ENCODE results near the gene SYNE2. TPM values are rescaled to one million over a fixed set of nuclear protein-coding genes. Genes with fewer than 3 reads are reported as not detected.
"Not testable (repeated sequence)": the region's sequence is repeated elsewhere in the genome, so short reads cannot be mapped to it uniquely, and the experiment has no call there.

SYNE2 gene
- total RNA-seq, 1 donor from 2014 or later: 85.7 TPM

DNA sequence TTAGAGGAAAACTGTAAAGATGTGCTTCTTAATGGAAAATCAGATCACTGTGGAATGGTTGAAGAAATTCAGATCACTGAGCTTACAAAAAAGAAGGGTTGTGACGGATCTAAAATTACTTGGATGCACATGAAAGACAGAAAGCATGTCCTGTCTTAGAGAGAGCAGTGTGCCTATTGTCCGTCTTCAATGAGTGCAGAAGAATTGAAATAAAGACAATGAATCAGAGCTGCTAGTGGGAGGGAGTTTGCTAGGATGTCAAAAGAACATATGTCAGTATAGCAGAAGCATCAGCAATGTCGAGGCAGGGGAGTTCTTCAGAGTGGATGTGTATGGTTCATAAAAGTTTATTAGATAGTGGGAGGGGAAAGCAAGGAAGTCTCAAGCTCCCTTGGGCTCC lies 172.7 kb downstream of the SYNE2 start:
- DNase-seq (ENCODE audit: low spot score): no peak

DNA sequence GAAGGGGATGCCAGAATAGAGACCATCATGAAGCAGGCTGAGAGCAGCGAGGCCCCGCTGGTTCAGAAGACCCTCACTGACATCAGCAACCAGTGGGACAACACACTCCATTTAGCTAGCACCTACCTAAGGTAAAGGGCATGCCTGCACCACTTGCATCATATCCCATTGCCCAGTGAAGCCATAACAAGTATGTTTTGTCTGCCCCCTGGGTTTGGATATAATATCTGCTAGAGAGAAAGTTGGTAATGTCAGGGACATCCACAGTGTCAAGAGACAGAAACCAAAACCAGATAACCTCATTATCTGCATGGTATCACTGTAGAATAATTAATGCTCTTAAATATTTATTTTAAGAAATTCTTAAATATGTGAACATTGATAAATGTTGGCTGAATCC lies 173.8 kb downstream of the SYNE2 start:
- DNase-seq (ENCODE audit: low spot score): no peak

DNA sequence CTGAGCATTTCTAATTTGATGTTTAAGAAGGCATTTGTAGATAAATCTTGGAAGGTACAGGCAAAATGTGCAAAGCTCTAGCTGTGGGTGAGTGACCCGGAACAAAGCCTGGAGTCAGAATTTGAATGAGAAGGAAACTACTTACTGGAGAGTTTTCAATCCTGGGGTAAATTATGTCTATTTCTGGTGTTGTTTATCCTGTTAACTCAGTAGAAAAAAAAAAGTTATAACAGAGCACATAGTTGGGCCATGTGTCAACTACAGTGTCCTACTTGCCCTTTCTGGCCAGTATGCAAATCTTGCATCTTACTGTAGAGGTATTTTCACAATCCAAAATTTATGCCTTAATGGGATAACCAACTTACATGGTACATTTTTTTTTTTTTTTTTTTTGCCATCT lies 182.3 kb downstream of the SYNE2 start:
- no peak for DNase-seq (ENCODE audit: low spot score)

DNA sequence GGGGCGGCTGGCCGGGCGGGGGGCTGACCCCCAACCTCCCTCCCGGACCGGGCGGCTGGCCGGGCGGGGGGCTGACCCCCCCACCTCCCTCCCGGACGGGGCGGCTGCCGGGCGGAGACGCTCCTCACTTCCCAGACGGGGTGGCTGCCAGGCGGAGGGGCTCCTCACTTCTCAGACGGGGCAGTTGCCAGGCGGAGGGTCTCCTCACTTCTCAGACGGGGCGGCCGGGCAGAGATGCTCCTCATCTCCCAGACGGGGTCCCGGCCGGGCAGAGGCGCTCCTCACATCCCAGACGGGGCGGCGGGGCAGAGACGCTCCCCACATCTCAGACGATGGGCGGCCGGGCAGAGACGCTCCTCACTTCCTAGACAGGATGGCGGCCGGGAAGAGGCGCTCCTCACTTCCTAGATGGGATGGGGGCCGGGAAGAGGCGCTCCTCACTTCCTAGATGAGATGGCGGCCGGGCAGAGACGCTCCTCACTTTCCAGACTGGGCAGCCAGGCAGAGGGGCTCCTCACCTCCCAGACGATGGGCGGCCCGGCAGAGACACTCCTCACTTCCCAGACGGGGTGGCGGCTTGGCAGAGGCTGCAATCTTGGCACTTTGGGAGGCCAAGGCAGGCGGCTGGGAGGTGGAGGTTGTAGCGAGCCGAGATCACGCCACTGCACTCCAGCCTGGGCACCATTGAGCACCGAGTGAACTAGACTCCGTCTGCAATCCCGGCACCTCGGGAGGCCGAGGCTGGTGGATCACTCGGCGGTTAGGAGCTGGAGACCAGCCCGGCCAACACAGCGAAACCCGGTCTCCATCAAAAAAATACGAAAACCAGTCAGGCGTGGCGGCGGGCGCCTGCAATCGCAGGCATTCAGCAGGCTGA lies 185.3 kb downstream of the SYNE2 start:
- not testable (repeated sequence) for DNase-seq (ENCODE audit: low spot score)

DNA sequence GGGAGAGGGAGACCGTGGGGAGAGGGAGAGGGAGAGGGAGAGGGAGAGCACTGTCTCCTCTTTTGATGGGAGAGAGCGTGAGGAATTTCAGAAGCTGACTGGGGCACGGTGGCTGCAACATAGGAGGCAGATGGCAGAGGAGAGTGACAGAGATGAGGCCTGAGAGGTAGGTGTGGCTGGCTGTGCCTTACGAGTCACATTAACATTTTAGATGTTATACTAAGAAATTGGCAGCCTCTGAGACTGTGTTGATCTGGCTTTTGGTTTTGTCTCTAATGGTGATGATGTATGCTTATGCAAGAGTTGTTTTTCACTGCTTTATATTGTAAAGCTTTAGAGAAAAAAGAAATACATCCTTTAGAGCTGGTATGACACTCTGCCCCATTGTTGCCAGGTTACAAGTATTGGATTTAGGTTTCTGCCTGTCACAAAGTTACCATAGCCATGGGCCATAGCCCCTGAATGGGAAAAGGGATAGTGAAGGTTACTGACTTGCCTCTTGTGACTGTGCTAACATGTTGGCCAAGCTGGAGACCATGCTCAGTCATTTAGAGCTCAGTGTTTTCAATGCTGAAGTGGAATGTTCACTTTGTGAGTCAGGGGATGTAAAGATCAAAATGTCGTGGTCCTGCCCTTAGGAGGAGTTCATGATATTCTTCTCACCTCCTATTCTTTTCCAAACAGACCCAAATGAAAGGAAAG lies 186.2 kb downstream of the SYNE2 start:
- no peak for DNase-seq (ENCODE audit: low spot score)

DNA sequence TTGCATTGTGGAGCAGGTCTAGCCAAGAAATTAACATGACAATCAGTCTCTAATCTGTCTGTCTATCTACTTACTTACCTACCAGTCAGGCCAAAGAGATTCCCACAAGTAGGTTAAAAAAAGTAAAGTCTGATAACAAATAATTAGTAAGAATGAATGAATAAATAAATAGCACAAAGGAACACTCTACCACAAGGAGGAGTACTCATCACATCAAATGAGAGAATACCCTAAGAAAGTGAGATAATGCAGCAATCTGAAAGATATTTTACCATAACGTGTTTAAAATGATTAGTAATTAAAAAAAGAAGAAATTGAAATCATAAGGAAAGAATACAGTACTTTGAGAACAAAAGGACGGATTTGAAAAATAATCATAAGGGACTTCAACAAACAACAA lies 187.2 kb downstream of the SYNE2 start:
- DNase-seq (ENCODE audit: low spot score): no peak

DNA sequence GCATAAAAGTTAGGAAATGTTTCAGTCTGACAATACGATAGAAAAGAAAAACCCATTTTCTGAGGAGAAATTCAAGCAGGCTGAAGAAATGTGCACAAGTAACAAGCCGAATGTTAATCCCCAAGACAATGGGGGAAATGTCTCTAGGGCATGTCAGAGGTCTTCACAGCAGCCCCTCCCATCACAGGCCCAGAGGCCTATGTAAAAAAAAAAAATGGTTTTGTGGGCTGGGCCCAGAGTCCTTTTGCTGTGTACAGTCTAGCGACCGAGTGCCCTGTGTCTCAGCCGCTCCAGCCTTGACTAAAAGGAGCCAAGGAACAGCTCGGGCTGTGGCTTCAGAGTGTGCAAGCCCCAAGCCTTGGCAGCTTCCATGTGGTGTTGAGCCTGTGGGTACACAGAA lies 190.5 kb downstream of the SYNE2 start:
- not testable (repeated sequence) for DNase-seq (ENCODE audit: low spot score)

DNA sequence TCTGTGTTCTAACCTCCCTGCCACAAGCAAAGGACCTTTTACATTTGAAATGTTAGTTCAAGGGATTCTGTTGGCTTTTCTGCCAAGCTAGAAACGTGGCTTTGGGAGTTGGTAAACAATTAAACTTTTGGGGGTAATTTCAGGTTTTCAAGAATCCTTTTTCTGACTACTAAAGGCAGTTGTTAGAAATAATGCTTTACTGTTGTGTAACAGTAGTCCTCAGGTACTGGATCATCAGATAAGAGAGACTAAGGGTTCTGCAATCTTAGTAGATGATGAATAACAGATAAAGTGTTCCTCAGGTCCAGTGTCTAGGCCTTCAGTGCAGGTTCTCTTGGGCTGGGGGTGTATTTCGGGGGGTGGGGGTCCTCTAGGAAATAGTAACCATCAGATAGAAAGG lies 192.3 kb downstream of the SYNE2 start:
- no peak for DNase-seq (ENCODE audit: low spot score)

DNA sequence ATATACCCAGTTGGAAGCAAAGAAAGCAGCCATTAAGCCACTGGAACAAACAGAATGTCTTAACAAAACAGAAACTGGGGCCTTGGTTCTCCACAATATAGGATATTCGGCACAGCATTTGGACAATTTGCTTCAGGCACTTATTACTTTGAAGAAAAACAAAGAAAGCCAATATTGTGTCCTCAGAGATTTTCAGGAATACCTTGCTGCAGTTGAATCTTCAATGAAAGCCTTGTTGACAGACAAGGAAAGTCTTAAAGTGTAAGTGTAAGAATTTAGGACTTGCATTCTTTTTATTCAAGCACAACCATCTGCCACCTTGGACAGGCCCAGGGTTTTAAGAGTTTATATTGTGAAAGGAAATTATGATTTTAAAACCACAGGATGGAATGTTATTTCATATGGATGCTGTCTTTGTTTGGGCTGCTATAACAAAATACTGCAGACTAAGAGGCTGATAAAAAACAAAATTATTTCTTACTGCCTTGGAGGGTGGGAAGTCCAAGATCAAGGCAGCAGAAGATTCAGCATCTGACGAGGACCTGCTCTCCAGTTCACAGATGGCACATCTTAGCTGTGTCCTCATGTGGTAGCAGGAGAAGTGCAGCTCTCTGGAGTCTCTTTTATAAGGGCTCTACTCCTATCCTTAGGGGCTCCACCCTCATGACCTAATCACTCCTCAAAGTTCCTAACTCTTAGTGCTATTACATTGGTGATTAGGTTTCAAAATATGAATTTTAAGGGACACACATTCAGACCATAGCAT lies 197.0 kb downstream of the SYNE2 start:
- no peak for DNase-seq (ENCODE audit: low spot score)

DNA sequence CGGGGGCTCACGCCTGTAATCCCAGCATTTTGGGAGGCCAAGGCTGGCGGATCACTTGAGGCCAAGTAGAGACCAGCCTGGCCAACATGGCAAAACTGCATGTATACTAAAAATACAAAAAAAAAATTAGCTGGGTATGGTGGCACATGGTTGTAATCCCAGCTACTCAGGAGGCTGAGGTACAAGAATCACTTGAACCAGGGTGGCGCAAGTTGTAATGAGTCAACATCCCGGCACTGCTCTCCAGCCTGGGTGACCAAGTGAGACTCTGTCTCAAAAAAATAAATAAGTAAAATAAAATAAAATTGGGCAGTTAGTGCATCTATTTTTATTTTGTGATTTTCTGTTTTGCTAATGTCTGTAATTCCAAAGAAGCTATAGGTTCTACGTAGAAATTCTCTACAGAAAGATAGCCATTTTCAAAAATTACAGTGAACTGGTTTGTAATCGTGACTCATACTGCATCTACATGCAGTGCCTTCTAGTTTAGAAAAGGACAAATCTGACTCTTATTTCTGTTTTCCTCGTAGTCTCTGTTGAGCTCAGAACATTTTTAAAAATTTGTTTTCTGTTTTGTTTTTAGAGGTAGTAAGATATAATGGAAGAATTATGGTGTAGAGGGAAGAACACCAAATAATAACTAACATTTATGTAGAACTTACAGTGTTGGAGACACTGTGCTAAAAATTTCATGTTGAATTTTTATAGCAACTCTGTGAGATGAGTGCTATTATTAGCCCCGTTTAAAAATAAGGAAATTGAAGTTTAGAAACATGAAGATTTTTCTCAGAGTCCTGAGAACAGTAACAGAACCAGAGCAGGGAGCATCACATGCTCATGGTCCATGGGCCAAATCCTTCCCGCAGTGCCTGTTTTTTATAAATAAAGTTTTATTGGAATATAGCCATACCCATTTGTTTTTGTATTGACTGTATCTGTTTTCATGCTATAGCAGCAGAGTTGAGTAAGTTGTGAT lies 201.2 kb downstream of the SYNE2 start:
- no peak for DNase-seq (ENCODE audit: low spot score)

DNA sequence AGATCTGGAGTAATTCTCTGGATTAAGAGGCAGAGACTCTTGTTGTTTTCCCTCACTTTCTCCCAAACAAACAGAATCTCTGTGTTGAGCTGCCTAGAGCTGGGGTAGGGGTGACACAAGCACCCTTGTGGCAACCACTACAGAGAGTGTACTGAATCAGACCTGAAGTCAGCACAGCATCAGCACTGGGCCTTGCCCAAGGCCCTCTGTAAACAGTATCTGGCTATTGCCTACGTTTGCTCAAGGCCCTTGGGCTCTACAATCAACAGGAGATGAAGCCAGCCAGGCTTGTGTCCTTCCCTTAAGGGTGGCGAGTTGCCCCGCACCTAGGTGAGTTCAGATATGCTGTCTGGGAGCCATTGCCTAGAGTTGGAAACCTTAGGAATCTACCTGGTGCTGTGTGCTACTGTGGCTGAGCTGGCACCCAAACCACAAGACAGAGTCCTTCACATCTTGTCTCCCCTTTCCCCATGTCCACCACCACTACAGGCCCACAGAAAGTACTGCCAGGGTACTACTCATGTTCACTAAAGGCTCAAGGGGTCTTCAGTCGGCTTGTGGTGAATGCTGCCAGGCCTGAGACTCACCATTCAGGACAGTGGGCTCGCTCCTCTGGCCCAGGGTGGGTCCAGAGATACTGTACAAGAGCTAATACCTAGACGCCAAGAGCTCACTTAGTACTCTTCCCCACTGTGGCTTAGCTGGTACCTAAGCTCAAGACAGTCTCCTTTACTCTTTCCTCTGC lies 206.8 kb downstream of the SYNE2 start:
- no peak for DNase-seq (ENCODE audit: low spot score)

DNA sequence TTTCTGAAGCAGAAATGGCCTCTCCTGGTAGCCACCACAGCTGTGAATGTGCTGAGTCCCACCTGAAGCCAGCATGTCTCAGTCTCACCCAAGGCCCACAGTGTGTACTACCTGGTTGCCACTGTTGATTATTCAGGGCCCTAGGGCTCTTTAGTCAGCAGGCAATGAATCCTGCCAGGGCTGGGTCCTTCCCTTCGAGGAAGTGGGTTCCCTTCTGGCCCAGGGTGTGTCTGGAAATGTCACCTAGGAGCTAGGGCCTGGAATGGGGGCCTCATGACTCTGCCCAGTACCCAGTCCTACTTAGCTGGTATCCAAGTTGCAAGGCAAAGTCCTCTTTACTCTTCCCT lies 207.4 kb downstream of the SYNE2 start:
- no peak for DNase-seq (ENCODE audit: low spot score)

DNA sequence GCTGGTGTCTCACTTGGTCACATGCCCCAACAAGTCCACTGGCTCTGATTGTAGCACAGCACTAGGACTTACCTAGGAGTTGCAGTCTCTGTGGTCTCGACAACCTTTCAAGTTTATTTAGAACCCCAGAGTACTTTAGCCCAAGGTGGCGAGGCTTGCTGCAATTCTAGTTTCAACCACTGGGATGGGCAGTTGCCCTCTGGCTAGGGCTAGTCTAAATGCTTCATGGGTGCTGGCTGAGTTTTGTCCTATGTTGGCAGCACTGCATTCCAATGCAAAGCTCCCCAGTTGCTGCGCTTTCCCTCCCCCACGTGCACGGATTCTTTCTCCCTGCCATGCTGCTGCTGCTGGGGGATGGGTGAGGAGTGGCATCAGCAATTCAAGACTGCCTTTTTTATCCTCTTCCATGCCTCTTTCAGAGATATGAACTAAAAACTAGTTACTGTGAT lies 207.9 kb downstream of the SYNE2 start:
- no peak for DNase-seq (ENCODE audit: low spot score)

DNA sequence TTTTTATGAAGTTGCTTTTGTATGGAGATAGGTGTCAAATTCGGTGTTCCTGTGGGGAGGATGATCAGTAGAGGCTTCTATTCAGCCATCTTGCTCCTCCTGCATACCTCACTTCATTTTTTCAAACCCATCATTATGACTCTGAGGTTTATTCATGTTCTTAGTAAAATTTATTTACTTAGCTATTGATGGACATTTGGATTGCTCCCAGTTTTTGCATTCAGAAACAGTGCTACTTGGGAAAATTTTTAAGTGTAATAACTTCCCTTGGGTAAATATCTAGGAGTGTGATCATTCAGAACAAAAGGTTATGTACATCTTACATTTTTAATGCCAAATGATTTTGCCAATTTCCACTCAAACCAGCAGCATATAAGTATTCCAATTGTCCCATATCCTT lies 208.3 kb downstream of the SYNE2 start:
- no peak for DNase-seq (ENCODE audit: low spot score)

DNA sequence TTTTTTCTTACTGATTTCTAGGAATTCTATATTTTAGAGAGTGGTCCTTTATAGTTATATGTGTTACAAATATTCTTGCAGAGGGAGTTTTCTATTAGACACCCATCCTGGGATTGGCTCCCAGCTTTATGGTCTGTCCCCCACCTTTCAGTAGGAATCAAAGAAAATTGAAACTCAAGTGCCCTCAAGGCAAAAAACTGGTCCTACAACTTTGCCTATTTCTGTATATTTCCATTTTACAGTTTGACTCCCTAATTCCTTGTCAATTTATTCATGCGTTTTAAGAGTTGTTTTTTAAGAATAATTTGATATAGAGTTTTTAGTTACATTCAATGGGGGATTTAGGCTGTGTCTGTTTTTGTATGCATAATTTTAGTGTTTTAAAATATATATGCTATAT lies 208.9 kb downstream of the SYNE2 start:
- no peak for DNase-seq (ENCODE audit: low spot score)

DNA sequence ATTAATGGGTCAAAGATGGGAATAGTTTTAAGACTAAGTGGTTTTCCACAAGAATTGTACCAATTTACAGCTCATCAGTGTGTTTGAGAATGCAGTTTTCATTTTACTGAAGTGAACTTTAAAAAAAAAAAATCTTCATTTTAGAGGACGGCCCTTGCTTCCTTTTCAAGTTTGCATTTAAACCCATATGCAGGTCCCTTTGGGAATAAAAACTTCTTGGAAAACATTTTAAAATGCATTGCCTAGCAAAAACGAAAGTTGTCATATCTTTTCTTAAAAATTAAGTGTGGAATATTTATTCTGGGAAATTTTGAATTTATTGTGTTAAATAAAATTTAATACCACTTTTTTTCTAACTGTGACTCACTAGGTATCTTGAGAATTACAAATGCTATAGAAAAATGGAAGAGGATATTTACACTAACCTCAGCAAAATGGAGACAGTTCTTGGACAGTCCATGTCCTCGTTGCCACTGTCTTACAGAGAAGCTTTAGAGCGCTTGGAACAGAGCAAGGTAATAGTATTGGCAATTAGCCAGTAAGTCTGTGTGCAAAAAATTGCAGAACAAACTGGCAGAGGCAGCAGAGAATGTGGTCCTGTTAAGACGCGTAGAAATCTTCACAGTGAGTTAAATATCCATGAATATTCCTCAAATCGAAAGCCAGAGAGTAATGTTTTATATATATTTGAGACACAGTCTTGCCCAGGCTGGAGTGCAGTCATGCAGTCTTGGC lies 209.7 kb downstream of the SYNE2 start:
- no peak for DNase-seq (ENCODE audit: low spot score)

DNA sequence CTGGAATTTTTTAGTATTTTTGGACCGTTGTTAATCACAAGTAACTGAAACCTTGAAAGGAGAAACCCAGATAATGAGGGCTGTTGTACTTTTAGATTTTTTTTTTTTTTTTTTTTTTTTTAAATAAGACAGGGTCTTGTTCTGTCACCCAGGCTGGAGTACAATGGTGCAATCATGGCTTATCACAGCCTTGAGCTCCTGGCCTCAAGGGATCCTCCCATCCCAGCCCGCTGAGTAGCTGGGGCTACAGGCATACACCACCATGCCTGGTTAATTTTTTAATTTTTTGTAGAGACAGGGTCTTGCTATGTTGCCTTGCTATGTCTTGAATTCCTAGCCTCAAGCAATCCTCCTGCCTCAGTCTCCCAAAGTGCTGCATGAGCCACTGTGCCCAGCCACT lies 211.6 kb downstream of the SYNE2 start:
- no peak for DNase-seq (ENCODE audit: low spot score)

DNA sequence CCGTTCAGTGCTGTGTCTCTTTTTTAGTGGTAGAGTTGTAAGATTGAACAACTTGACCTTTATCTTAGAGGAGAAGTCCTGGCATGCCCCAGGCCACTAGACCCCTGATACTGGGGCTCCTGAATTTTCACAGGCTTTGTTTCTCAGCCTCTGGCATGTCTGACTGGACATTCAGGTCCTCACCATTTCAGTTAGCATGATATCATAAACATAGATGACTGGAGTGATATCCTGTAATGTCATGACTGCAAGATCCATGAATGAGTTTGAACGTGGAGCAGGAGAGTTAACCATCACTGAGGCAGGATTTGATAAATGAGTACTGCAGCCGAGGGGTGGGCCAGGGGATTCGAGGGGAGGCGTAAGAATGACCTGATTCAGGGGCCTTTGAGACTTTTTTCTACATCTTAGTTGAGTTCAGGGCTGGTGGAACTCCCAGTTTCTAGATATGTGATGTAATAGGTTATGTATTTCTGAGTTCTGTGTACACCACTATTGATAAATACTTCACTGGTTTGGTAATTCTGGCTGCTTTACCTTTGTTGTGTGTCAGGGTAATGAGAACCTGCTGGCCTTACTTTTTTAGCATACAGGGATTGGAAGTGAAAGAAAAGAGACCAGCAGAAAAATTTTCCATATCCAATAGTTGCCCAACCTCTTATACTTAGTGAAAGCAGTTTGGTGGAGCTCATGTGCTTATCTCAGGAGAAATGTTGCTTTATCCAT lies 217.0 kb downstream of the SYNE2 start:
- DNase-seq (ENCODE audit: low spot score): no peak

DNA sequence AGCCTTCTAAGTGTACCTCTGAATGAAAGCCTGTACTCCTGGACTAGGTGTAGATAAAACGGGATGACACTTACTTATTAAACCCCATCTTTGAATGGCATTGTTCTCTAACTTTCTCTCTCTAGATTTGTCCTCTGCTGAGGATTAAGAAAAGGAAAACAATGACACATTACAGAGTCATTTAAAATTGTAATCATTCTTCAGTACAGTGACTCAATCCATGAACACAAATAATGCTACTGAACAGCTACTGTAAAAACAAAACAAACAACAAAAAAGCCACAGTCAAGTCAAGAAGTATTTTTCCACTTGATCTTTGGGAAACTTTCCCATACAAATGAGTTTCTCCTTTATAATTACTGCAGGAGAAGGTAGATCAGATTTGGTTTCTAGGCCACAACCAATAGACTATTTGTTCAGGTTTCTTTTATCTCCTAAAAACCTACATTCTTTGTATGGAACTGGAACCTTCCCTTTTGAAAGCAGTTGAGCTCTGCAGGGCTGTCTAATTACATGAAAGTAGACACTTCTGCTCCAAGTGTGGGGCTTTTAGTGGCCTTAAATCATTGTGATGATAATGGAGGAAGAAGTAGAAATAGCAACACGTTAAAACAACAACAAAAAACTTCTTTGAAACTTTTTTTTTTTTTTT lies 222.3 kb downstream of the SYNE2 start:
- DNase-seq (ENCODE audit: low spot score): no peak
